Brain microvascular endothelial cell (primary cell): ENCODE results near the gene ZNF552.
"Not testable (repeated sequence)": the region's sequence is repeated elsewhere in the genome, so short reads cannot be mapped to it uniquely, and the experiment has no call there.

Source experiments
- DNase-seq: peaks from one replicate; pipeline ENCODE4 v3.0.0-alpha.2; 2020
- H3K27ac ChIP-seq: fragments of 250-450 bp; sonication (Bioruptor Pico); 2 replicates; pipeline ENCODE4 v1.5.1; 2020; ENCODE audit warnings: mild to moderate bottlenecking, moderate library complexity
- H3K27me3 ChIP-seq: fragments of 250-450 bp; sonication (Bioruptor Pico); replicated peaks from 2 replicates; pipeline ENCODE4 v1.5.1; 2020; ENCODE audit warnings: mild to moderate bottlenecking
- H3K36me3 ChIP-seq: fragments of 250-450 bp; sonication (Bioruptor Pico); replicated peaks from 2 replicates; pipeline ENCODE4 v1.5.1; 2020; ENCODE audit warnings: mild to moderate bottlenecking
- H3K4me3 ChIP-seq: 2 replicates; pipeline ENCODE4 v1.5.1; 2011; ENCODE audit warnings: low read depth, mild to moderate bottlenecking, control low read depth, low read length, moderate library complexity
- in situ Hi-C: cut with HindIII; loops from 2 replicates; pipeline ENCODE4 v1.10.0; 2017; ENCODE audit warnings: low sequenced_read_pairs, low pct_ligation_motif_present
- TF ChIP-seq, protein P1 (sequence below): IDR thresholded peaks from 2 replicates; pipeline ENCODE4 v1.5.1; 2011; ENCODE audit warnings: low read depth, mild to moderate bottlenecking, moderate library complexity, low read length, control low read depth, inconsistent platforms; ENCODE audit errors: missing control alignments

The ZNF552 gene

DNA sequence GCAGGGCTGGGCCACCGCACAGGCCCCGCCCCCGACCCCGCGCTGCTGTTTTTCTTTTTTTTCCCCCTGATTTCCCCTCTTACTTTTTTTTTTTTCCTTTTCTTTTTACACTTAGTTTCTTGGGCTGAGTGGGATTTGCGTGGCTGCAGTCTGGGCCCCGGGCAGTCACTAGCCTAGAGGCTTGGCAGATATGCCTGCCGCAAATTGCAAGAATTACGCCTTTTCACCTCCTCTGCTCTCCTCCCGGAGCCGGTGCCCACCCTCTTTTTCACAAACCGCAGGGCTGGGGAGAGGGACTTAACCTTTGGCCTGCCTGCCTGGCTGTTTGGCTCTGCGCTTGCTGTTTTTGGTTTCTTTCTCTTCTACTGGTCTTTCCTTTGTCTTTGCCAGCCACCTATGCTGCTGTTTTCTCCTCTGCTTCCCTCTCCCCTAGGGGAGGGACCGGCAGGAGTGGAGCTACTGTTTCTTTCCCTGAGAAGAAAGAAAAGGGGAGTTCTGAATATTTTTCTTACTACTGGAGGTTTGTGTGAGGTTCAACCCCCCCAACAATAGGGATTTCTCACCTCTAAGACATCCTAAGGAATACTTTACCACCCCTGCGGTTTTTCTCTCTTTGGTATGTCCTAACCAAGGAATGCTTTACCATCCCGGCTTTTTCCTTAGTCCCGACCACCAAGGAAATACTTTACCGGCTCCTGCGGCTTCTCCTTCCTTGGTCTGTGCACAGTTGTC is 11.0 kb downstream of the ZNF552 start:
- TF ChIP-seq, protein P1, sequence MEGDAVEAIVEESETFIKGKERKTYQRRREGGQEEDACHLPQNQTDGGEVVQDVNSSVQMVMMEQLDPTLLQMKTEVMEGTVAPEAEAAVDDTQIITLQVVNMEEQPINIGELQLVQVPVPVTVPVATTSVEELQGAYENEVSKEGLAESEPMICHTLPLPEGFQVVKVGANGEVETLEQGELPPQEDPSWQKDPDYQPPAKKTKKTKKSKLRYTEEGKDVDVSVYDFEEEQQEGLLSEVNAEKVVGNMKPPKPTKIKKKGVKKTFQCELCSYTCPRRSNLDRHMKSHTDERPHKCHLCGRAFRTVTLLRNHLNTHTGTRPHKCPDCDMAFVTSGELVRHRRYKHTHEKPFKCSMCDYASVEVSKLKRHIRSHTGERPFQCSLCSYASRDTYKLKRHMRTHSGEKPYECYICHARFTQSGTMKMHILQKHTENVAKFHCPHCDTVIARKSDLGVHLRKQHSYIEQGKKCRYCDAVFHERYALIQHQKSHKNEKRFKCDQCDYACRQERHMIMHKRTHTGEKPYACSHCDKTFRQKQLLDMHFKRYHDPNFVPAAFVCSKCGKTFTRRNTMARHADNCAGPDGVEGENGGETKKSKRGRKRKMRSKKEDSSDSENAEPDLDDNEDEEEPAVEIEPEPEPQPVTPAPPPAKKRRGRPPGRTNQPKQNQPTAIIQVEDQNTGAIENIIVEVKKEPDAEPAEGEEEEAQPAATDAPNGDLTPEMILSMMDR: no peak
- in situ Hi-C loops: no loop called here
- peak; percentile 77 for DNase-seq
- Histone ChIP-seq H3K36me3 (peaks cover 11% of the 10 kb centered on the region), H3K4me3 (peak overlapping the region; percentile 64), H3K27me3 (no peaks in the 10 kb centered on the region), H3K27ac (peak overlapping the region; percentile 81)

DNA sequence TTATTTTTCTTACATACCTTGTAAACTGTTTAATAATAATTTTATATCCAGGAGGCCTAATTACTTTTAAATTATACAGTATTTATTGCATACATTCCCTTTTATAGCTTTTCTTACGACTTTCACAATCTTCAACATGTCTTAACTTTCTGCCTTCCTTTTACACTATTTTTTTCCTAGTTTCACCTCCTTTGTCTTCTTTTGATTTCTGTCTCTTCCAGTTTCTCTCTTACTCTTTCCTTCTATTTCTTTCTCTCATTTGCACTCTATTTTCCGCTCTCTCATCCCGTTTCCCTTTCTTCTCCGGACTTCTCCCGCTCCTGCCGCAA is 11.5 kb downstream of the ZNF552 start:
- peak overlapping the region; percentile 64 for H3K4me3 ChIP-seq
- peaks cover 7% of the 10 kb centered on the region for H3K36me3 ChIP-seq
- no peaks in the 10 kb centered on the region for H3K27me3 ChIP-seq
- no peak for DNase-seq
- in situ Hi-C loops: no loop called here
- TF ChIP-seq, protein P1: no peak
- H3K27ac ChIP-seq: peak overlapping the region; percentile 81

DNA sequence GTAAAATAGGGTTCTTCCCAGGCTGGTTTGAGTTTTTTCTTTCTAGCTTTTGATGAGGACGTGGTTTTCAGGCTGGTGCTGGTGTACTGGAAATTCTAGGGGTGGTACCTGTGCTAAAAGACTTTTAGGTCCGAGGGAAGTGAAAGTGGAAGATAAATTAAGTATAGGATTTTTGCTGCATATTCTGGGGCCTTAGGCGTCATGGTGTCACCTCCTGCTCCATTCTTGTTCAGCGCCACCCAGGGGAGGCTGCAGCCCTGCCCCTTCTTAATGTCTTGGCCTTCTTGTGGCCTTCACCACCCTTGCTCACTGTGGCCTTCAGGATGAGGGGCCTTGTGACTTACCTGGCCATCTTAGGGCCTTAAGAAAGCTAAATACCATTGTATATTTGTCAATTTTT is 12.4 kb downstream of the ZNF552 start:
- TF ChIP-seq, protein P1: no peak
- no peak for DNase-seq
- no peaks in the 10 kb centered on the region for H3K36me3 ChIP-seq
- in situ Hi-C loops: no loop called here
- no peaks in the 10 kb centered on the region for H3K27me3 ChIP-seq
- no peak overlapping the region for H3K4me3 ChIP-seq
- H3K27ac ChIP-seq: no peak overlapping the region

DNA sequence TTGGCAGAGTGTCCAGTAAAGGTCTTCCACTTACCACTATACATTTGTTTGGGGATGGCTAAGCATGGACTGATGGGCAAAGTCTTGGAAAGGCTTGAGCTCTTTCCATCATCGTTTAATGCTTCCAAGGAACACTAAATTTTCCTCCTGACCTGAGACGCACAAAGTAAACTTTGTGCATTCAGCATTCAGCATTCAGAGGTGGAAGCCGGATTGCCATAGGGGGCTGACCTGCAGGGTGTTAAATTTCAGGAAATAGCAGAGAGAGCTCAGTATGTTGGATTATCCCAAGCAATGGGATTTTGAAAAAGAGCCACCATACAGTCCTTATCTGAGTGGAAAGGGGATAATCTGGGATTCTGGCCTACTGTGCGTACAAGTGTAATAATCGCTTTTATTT is 14.0 kb downstream of the ZNF552 start:
- TF ChIP-seq, protein P1: no peak
- no peaks in the 10 kb centered on the region for H3K27me3 ChIP-seq
- H3K36me3 ChIP-seq: peaks cover 5% of the 10 kb centered on the region
- no peak for DNase-seq
- in situ Hi-C loops: no loop called here
- H3K4me3 ChIP-seq: no peak overlapping the region
- no peak overlapping the region for H3K27ac ChIP-seq

DNA sequence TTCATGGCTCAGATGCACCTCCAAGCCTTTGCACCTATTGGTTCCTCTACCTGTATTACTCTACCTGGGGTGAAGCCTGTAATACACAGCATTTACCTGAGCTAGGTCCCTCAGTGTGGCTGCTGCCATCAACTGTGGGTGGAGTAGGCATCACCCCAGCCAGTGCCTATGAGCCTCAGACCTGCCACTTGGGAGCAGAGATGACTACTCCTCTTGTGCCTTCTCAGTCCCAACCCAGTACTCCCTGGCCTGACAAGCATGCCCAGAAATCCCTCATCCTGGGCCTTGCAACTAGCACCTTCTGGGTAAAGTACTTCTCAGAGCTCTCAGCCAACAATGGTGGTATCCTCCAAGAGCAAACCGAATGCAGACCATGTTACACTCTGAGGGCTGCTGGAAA is 18.1 kb downstream of the ZNF552 start:
- H3K27ac ChIP-seq, H3K4me3 ChIP-seq, in situ Hi-C loops, H3K27me3 ChIP-seq, DNase-seq, H3K36me3 ChIP-seq: not testable (repeated sequence)

DNA sequence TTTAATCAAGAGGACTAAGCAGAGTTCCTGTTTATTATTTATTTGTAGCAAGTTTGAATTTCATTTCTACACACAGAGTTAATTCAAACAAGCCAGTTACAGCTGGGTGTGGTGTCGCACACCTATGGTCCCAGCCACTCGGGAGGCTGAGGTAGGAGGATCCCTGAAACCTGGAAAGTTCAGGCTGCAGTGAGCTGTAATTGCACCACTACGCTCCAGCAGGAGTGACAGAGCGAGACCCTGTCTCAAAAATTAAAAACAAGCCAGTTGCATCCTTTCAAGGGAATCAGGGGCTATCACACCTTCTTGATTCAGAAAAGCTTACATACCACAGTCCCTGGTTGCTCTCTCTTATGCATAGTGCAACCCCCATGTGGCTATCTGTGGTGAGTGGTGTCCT is 25.4 kb downstream of the ZNF552 start:
- Histone ChIP-seq H3K27ac (no peak overlapping the region), H3K27me3 (no peaks in the 10 kb centered on the region), H3K4me3 (no peak overlapping the region), H3K36me3 (peaks cover 7% of the 10 kb centered on the region)
- no peak for DNase-seq
- in situ Hi-C loops: no loop called here
- TF ChIP-seq, protein P1: no peak
